GM13977 (cell line): ENCODE data around the gene SH3PXD2A.

ENCODE experiments used
- DNase-seq: peaks from one replicate; pipeline ENCODE4 v3.0.0; 2012; ENCODE audit warnings: low spot score
- in situ Hi-C: fragments of 300-500 bp; cut with MboI; formaldehyde crosslinking; loops from one replicate; pipeline ENCODE4 v1.12.0; 2022; ENCODE audit warnings: low sequenced_read_pairs, low pct_unique_long_range_greater_than_20kb, mixed read lengths, inconsistent platforms; ENCODE audit not compliant: unreplicated experiment
- TF ChIP-seq, protein P1 (sequence below): IDR thresholded peaks from 2 replicates; pipeline ENCODE4 v1.5.1; 2012; ENCODE audit warnings: mild to moderate bottlenecking, control low read depth; ENCODE audit not compliant: insufficient read depth; ENCODE audit errors: extremely low read depth, missing control alignments

The SH3PXD2A gene

DNA sequence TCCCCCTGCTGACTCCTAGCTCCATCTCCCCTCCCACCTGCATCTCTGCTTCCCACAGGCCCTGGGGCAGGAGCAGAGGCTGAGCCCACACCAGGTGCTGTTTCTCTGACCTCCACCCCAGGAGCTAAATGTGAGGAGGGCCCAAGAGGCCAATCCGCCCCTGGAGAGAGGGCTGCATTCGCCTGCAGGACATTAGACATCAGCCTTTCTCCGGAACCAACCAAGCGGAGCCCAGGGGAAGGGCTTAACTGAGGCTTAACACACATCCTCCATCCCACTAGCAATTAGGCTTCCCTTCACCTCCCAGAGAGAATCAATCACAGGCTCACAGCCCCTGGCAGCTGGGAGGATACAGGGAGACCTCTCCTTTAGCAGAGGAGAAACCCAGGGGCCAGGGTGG, 50.5 kb downstream of the SH3PXD2A start:
- no peak for DNase-seq
- TF ChIP-seq, protein P1, sequence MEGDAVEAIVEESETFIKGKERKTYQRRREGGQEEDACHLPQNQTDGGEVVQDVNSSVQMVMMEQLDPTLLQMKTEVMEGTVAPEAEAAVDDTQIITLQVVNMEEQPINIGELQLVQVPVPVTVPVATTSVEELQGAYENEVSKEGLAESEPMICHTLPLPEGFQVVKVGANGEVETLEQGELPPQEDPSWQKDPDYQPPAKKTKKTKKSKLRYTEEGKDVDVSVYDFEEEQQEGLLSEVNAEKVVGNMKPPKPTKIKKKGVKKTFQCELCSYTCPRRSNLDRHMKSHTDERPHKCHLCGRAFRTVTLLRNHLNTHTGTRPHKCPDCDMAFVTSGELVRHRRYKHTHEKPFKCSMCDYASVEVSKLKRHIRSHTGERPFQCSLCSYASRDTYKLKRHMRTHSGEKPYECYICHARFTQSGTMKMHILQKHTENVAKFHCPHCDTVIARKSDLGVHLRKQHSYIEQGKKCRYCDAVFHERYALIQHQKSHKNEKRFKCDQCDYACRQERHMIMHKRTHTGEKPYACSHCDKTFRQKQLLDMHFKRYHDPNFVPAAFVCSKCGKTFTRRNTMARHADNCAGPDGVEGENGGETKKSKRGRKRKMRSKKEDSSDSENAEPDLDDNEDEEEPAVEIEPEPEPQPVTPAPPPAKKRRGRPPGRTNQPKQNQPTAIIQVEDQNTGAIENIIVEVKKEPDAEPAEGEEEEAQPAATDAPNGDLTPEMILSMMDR, result no peak
- in situ Hi-C loops, result no loop called here

DNA sequence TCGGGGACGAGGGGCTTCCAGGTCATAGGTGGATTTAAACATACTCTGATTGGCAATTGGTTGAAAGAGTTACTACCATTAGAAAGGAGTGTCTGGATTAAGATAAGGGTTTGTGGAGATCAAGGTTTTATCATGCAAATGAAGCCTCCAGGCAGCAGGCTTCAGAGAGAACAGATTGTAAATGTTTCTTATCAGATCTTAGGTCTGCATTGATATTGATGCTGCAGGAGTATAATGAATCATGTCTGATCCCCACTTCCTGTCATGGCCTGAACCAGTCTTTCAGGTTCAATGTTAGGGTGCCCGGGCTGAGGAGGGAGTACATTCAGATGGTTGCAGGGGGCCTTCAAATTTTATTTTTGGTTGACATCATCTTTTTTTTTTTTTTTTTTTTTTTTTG, 51.4 kb downstream of the SH3PXD2A start:
- no peak for DNase-seq
- TF ChIP-seq, protein P1, result no peak
- in situ Hi-C loops, result no loop called here

GRCh38 chr10:103802637-103803353, 52.6 kb downstream of the SH3PXD2A start:
- TF ChIP-seq, protein P1, result no peak
- no peak for DNase-seq
- in situ Hi-C loops, result no loop called here

GRCh38 chr10:103802081-103802480, 53.3 kb downstream of the SH3PXD2A start:
- in situ Hi-C loops, result no loop called here
- TF ChIP-seq, protein P1, result no peak
- DNase-seq, result no peak

- in situ Hi-C loops, result no loop called here
- TF ChIP-seq, protein P1, result no peak
- DNase-seq, result peak; percentile 40
Measured at GRCh38 chr10:103800789-103801540, 54.4 kb downstream of the SH3PXD2A start.

DNA sequence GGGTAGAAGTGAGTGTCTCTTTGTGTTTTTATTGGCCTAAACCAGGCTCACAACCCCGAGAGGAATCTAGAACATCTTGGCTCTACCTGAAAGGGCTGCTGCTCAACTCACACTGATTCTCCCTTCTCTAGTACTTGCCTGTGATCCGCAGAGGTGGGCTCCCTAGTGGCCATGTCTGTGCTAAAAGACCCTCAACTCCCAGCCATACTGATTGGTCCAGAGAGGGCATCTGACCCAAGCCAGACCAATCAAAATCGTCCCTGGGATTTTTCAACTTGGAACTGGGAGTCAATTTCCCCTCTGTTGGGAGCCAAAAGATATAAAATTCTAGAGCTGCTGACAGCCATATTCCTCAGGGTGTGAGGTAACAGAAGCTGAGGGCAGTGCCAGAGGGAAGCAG, 55.3 kb downstream of the SH3PXD2A start:
- DNase-seq, result no peak
- in situ Hi-C loops, result no loop called here
- TF ChIP-seq, protein P1, result no peak
